Cardiac fibroblast (primary cell): Measurements from ENCODE around the gene TTC22.
"Not testable (repeated sequence)": the region's sequence is repeated elsewhere in the genome, so short reads cannot be mapped to it uniquely, and the experiment has no call there.

Source experiments
- DNase-seq, 2 donors: peaks; one replicate each; pipeline versions ENCODE4 v3.0.0 to v3.0.0-alpha.2; 2010; ENCODE audit warnings: low read depth in 2 of 2
- H3K4me3 ChIP-seq, 2 donors: replicated peaks in 1 of 2; 1 replicate in 1 of 2; 2 replicates in 1 of 2; pipeline ENCODE4 v1.5.1; 2011; ENCODE audit warnings: low read depth in 2 of 2, low read length in 2 of 2, mild to moderate bottlenecking in 2 of 2, moderate library complexity in 1 of 2
- CTCF ChIP-seq: IDR thresholded peaks from one replicate; pipeline ENCODE4 v1.5.1; 2011; ENCODE audit warnings: low read depth, mild to moderate bottlenecking, low read length, inconsistent platforms

TTC22 gene

GRCh38 chr1:54781023-54781723, 19.9 kb downstream of the TTC22 start:
- H3K4me3 ChIP-seq = no peak overlapping the region
- DNase-seq = no peak
- no peak for TF ChIP-seq CTCF

GRCh38 chr1:54777431-54777830, 23.7 kb downstream of the TTC22 start:
- DNase-seq = no peak
- H3K4me3 ChIP-seq = no peak overlapping the region
- TF ChIP-seq CTCF = no peak

- DNase-seq = no peak
- no peak overlapping the region for H3K4me3 ChIP-seq
- TF ChIP-seq CTCF = no peak
Measured at GRCh38 chr1:54777011-54777410, 24.1 kb downstream of the TTC22 start.

- not testable (repeated sequence) for H3K4me3 ChIP-seq
- peak in 1 of 2 donors; percentile 18 for DNase-seq
Measured at GRCh38 chr1:54775828-54776721, 25.0 kb downstream of the TTC22 start.

GRCh38 chr1:54774820-54775498, 26.2 kb downstream of the TTC22 start:
- H3K4me3 ChIP-seq = no peak overlapping the region
- TF ChIP-seq CTCF = no peak
- DNase-seq = peak; percentile 42 to 45

- DNase-seq = no peak
- no peak overlapping the region for H3K4me3 ChIP-seq
- no peak for TF ChIP-seq CTCF
Measured at GRCh38 chr1:54772951-54773350, 28.2 kb downstream of the TTC22 start.

- DNase-seq = peak; percentile 13 to 18
- TF ChIP-seq CTCF = no peak
- no peak overlapping the region for H3K4me3 ChIP-seq
Measured at GRCh38 chr1:54768093-54768492, 33.0 kb downstream of the TTC22 start.
